ENCODE results near the gene LTBP4.
"Not testable (repeated sequence)": the region's sequence is repeated elsewhere in the genome, so short reads cannot be mapped to it uniquely, and the experiment has no call there.

LTBP4 gene

DNA sequence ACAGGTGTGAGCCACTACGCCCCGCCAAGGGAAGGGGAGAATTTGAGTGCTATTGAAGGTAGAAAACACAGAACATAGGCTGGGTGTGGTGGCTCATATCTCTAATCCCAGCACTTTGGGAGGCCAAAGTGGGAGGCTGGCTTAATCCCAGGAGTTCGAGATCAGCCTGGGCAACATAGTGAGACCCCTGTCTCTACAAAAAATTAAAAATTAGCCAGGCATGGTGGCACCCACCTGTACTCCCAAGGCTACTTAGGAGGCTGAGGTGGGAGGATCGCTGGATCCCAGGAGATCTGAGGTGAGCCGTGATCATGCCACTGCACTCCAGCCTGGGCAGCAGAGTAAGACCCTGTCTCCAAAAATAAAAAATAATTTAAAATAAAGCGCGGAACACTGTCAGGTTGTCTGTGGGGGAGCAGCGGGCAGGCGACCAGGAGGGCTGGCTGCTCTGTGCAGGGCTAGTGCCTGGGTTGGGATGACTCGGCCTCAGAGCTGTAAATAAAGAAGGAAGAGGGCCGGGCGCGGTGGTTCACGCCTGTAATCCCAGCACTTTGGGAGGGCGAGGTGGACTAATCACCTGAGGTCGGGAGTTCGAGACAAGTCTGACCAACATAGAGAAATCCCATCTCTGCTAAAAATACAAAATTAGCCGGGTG is 41.0 kb downstream of the LTBP4 start:
- Histone ChIP-seq H3K36me3 (replicated peaks) (no peaks in the 10 kb centered on the region), H3K4me3 (ENCODE audit: low read depth, low read length) (no peak overlapping the region), H3K27ac (no peak overlapping the region), H3K27me3 (replicated peaks) (no peaks in the 10 kb centered on the region)
- in situ Hi-C loops (cut with HindIII; ENCODE audit: low pct_ligation_motif_present, low sequenced_read_pairs): no loop called here
- TF ChIP-seq, protein P1, sequence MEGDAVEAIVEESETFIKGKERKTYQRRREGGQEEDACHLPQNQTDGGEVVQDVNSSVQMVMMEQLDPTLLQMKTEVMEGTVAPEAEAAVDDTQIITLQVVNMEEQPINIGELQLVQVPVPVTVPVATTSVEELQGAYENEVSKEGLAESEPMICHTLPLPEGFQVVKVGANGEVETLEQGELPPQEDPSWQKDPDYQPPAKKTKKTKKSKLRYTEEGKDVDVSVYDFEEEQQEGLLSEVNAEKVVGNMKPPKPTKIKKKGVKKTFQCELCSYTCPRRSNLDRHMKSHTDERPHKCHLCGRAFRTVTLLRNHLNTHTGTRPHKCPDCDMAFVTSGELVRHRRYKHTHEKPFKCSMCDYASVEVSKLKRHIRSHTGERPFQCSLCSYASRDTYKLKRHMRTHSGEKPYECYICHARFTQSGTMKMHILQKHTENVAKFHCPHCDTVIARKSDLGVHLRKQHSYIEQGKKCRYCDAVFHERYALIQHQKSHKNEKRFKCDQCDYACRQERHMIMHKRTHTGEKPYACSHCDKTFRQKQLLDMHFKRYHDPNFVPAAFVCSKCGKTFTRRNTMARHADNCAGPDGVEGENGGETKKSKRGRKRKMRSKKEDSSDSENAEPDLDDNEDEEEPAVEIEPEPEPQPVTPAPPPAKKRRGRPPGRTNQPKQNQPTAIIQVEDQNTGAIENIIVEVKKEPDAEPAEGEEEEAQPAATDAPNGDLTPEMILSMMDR (IDR thresholded peaks at IDR 0.05; ENCODE audit: low read depth, low read length, missing control alignments): no peak
- DNase-seq: no peak

DNA sequence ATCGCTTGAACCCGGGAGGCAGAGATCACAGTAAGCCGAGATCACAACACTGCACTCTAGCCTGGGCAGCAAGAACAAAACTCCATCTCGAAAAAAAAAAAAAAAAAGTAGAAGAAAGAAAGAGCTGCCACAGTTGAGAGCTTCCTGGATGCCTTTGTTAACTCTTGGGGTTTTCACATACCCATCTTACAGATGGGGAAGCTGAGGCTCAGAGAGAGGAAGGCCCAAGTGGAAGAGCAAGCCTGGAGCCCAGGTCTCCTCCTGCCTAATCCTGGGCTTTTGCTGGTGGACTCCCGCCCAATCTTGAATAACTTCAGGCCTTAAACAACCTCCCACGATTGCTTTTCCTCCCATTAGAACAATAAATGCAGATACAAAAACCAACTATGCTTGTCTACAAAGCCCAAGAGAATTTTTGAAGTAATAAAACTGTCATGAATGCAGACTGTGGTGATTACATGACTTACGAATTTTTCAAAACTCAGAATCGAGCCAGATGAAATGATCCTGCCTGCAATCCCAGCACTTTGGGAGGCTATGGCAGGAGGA is 41.7 kb downstream of the LTBP4 start:
- Histone ChIP-seq H3K27me3 (replicated peaks) (no peaks in the 10 kb centered on the region), H3K36me3 (replicated peaks) (no peaks in the 10 kb centered on the region), H3K4me3 (ENCODE audit: low read depth, low read length) (no peak overlapping the region), H3K27ac (no peak overlapping the region)
- TF ChIP-seq, protein P1 (IDR thresholded peaks at IDR 0.05; ENCODE audit: low read depth, low read length, missing control alignments): no peak
- DNase-seq: no peak
- in situ Hi-C loops (cut with HindIII; ENCODE audit: low pct_ligation_motif_present, low sequenced_read_pairs): no loop called here

DNA sequence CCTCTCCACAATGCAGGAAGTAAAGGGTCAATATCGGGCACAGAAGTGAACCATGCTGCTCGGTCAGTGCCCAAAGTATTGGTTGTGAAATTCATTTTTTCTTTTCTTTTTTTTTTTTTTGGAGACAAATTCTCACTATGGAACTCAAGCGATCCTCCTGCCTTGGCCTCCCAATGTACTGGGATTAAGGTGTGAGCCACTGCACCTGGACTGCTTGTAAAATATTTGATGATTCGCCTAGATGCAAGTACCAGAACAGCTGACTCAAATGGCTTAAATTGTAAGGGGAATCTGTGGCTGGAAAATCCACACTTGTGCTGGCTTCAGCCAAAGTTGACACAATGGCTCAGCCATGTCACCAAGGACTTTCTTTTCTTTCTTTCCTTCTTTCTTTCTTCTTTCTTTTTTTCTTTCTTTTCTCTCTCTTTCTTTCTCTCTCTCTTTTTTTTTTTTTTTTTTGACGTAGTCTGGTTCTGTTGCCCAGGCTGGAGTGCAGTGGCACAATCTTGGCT is 45.6 kb downstream of the LTBP4 start:
- peak overlapping the region; percentile 84 for H3K27ac ChIP-seq

DNA sequence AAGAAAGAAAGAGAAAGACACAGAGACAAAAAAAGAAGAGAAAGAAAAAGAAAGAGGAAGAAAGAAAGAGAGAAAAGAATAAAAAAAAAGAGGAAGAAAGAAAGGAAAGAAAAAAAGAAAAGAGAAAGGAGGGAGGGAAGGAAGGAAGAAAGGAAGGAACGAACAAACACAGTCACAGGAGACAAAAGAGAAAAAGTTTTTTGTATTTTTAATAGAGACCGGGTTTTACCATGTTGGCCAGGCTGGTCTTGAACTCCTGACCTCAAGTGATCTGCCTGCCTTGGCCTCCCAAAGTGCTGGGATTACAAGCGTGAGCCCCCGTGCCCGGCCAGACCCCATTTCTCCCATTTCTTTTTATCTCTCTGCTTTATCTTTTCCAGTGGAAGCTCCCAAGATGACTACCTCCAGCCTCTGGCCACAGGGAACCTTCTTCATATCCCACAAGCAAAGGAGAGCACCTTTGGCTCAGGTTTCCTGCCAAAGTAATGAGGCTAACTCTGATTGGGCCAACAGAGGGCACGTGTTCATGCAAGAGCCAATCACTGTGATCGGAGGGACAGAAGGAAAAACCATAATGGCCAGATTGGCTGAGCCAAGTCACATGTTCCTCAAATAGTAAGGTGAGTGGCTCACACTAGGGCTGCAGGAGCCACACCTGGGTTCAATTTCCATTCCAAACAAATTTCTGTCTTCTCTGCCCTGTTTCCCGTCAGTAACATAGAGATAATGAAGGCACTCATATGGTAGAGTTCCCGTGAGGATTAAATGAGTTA is 48.9 kb downstream of the LTBP4 start:
- H3K27me3 ChIP-seq (replicated peaks); DNase-seq; H3K27ac ChIP-seq; H3K4me3 ChIP-seq (ENCODE audit: low read depth, low read length); H3K36me3 ChIP-seq (replicated peaks); in situ Hi-C loops (cut with HindIII; ENCODE audit: low pct_ligation_motif_present, low sequenced_read_pairs): not testable (repeated sequence)

More for the DNA sequence above, 45.6 kb downstream of the LTBP4 start:
- Histone ChIP-seq H3K36me3 (replicated peaks) (no peaks in the 10 kb centered on the region), H3K27me3 (replicated peaks) (no peaks in the 10 kb centered on the region), H3K4me3 (ENCODE audit: low read depth, low read length) (no peak overlapping the region)
- no peak for DNase-seq
- in situ Hi-C loops (cut with HindIII; ENCODE audit: low pct_ligation_motif_present, low sequenced_read_pairs): no loop called here
- TF ChIP-seq, protein P1 (IDR thresholded peaks at IDR 0.05; ENCODE audit: low read depth, low read length, missing control alignments): no peak

DNA sequence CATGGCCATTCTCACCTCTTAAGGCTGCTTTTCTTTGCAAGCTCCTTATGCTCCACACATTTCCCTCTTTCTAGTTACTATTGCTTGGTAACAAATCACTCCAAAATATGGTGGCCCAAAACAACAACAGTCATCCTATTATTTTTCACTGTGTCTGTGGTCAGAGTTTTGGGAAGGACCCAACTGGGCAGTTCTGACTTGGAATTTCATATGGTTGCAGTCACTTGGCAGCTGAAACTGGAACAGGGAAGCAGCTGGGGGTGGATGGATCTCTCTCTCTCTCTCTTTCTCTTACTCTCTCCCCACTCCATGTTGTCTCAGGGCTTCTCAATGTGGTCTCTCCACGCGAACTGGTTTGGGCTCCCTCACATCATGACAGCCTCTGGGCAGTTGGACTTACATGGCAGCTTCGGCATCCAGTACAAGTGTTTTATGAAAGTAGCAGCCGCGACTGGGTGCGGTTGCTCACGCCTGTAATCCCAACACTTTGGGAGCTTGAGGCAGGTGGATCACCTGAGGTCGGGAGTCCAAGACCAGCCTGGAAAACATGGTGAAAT is 49.7 kb downstream of the LTBP4 start:
- H3K27me3 ChIP-seq (replicated peaks): no peaks in the 10 kb centered on the region
- no peak for DNase-seq
- TF ChIP-seq, protein P1 (IDR thresholded peaks at IDR 0.05; ENCODE audit: low read depth, low read length, missing control alignments): no peak

DNA sequence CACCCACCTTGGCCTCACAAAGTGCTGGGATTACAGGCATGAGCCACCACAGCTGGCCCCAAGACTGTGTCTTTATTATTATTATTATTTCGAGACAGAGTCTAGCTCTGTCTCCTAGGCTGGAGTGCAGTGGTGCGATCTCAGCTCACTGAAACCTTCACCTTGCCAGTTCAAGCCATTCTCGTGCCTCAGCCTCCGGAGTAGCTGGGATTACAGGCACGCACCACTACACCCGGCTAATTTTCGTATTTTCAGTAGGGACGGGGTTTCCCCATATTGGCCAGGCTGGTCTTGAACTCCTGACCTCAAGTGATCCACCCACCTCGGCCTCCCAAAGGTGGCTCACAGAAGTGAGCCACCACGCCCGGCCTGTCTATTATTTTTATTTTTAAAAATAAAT is 51.1 kb downstream of the LTBP4 start:
- H3K27me3 ChIP-seq (replicated peaks); H3K4me3 ChIP-seq (ENCODE audit: low read depth, low read length); H3K36me3 ChIP-seq (replicated peaks); in situ Hi-C loops (cut with HindIII; ENCODE audit: low pct_ligation_motif_present, low sequenced_read_pairs); DNase-seq; H3K27ac ChIP-seq: not testable (repeated sequence)

More for the DNA sequence above, 49.7 kb downstream of the LTBP4 start:
- Histone ChIP-seq H3K27ac (no peak overlapping the region), H3K4me3 (ENCODE audit: low read depth, low read length) (no peak overlapping the region), H3K36me3 (replicated peaks) (no peaks in the 10 kb centered on the region)
- in situ Hi-C loops (cut with HindIII; ENCODE audit: low pct_ligation_motif_present, low sequenced_read_pairs): no loop called here

DNA sequence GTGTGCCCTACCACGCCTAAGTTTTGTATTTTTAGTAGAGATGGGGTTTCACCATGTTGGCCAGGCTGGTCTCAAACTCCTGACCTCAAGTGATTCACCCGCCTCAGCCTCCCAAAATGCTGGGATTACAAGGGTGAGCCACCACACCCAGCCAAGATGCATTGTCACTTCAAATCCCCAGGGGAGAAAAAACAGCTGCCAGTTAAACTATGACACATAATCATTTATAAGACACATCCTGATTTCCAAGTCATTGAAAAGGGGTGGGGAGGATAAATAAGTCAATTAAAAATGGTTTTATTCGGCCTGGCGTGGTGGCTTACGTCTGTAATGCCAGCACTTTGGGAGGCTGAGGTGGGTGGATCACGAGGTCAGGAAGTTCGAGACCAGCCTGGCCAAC is 54.5 kb downstream of the LTBP4 start:
- H3K4me3 ChIP-seq (ENCODE audit: low read depth, low read length); H3K27ac ChIP-seq; DNase-seq; H3K36me3 ChIP-seq (replicated peaks); H3K27me3 ChIP-seq (replicated peaks); in situ Hi-C loops (cut with HindIII; ENCODE audit: low pct_ligation_motif_present, low sequenced_read_pairs): not testable (repeated sequence)
